ENCODE measurements around the gene NHEJ1.
A peak's percentile ranks its signal among the peaks of the same experiment; 100 is the strongest.

The NHEJ1 gene

GRCh38 chr2:219058541-219059374 lies 101.9 kb downstream of the NHEJ1 start:
- H3K27ac Mint-ChIP-seq (ENCODE audit: low read depth) = no peak overlapping the region
- H3K27me3 Mint-ChIP-seq = peaks cover 77% of the 10 kb centered on the region
- H3K9me3 Mint-ChIP-seq = no peaks in the 10 kb centered on the region
- DNase-seq (ENCODE audit: low spot score in 2 of 2) (no peak), ATAC-seq (replicated peaks; ENCODE audit: extremely low read depth, poor library complexity, severe bottlenecking) (no peak)
- H3K36me3 Mint-ChIP-seq (ENCODE audit: insufficient read depth) = peaks cover 3% of the 10 kb centered on the region
- peak overlapping the region; percentile 58 for H3K4me3 Mint-ChIP-seq
- peaks cover 22% of the 10 kb centered on the region for H3K4me1 Mint-ChIP-seq

- H3K4me3 Mint-ChIP-seq = peak overlapping the region; percentile 49
Observed at GRCh38 chr2:219057709-219058540, 102.7 kb downstream of the NHEJ1 start.

GRCh38 chr2:219056896-219057708 lies 103.5 kb downstream of the NHEJ1 start:
- H3K36me3 Mint-ChIP-seq (ENCODE audit: insufficient read depth) = peaks cover 3% of the 10 kb centered on the region
- H3K4me1 Mint-ChIP-seq = peaks cover 22% of the 10 kb centered on the region
- no peak overlapping the region for H3K27ac Mint-ChIP-seq (ENCODE audit: low read depth)
- ATAC-seq (replicated peaks; ENCODE audit: extremely low read depth, poor library complexity, severe bottlenecking) (no peak), DNase-seq (ENCODE audit: low spot score in 2 of 2) (no peak)
- no peak overlapping the region for H3K4me3 Mint-ChIP-seq
- no peaks in the 10 kb centered on the region for H3K9me3 Mint-ChIP-seq
- peaks cover 71% of the 10 kb centered on the region for H3K27me3 Mint-ChIP-seq

More at GRCh38 chr2:219057709-219058540, 102.7 kb downstream of the NHEJ1 start:
- H3K27me3 Mint-ChIP-seq = peaks cover 71% of the 10 kb centered on the region
- peaks cover 22% of the 10 kb centered on the region for H3K4me1 Mint-ChIP-seq
- peak; percentile 61 to 71 for DNase-seq (ENCODE audit: low spot score in 2 of 2)
- H3K27ac Mint-ChIP-seq (ENCODE audit: low read depth) = no peak overlapping the region
- peak; percentile 82 for ATAC-seq (replicated peaks; ENCODE audit: extremely low read depth, poor library complexity, severe bottlenecking)
- H3K36me3 Mint-ChIP-seq (ENCODE audit: insufficient read depth) = peaks cover 3% of the 10 kb centered on the region
- no peaks in the 10 kb centered on the region for H3K9me3 Mint-ChIP-seq

GRCh38 chr2:219056176-219056895 lies 104.3 kb downstream of the NHEJ1 start:
- peaks cover 68% of the 10 kb centered on the region for H3K27me3 Mint-ChIP-seq
- no peak for ATAC-seq (replicated peaks; ENCODE audit: extremely low read depth, poor library complexity, severe bottlenecking)
- H3K27ac Mint-ChIP-seq (ENCODE audit: low read depth) = no peak overlapping the region
- H3K4me1 Mint-ChIP-seq = peaks cover 22% of the 10 kb centered on the region
- no peak for DNase-seq (ENCODE audit: low spot score in 2 of 2)
- H3K36me3 Mint-ChIP-seq (ENCODE audit: insufficient read depth) = peaks cover 3% of the 10 kb centered on the region
- no peaks in the 10 kb centered on the region for H3K9me3 Mint-ChIP-seq
- H3K4me3 Mint-ChIP-seq = no peak overlapping the region

- ATAC-seq (replicated peaks; ENCODE audit: extremely low read depth, poor library complexity, severe bottlenecking) (no peak), DNase-seq (ENCODE audit: low spot score in 2 of 2) (no peak)
- Mint-ChIP-seq H3K4me3 (no peak overlapping the region), H3K9me3 (no peaks in the 10 kb centered on the region), H3K36me3 (ENCODE audit: insufficient read depth) (peaks cover 3% of the 10 kb centered on the region), H3K4me1 (peaks cover 21% of the 10 kb centered on the region), H3K27ac (ENCODE audit: low read depth) (no peak overlapping the region), H3K27me3 (peaks cover 74% of the 10 kb centered on the region)
Observed at GRCh38 chr2:219054956-219055903, 105.4 kb downstream of the NHEJ1 start.

- Mint-ChIP-seq H3K9me3 (no peaks in the 10 kb centered on the region), H3K27ac (ENCODE audit: low read depth) (no peak overlapping the region), H3K27me3 (peaks cover 84% of the 10 kb centered on the region), H3K4me3 (no peak overlapping the region), H3K4me1 (no peaks in the 10 kb centered on the region), H3K36me3 (ENCODE audit: insufficient read depth) (no peaks in the 10 kb centered on the region)
- no peak for ATAC-seq (replicated peaks; ENCODE audit: extremely low read depth, poor library complexity, severe bottlenecking)
- DNase-seq (ENCODE audit: low spot score in 2 of 2) = no peak
Observed at GRCh38 chr2:219049282-219049681, 111.3 kb downstream of the NHEJ1 start.

- ATAC-seq (replicated peaks; ENCODE audit: extremely low read depth, poor library complexity, severe bottlenecking) (no peak), DNase-seq (ENCODE audit: low spot score in 2 of 2) (no peak)
- peaks cover 100% of the 10 kb centered on the region for H3K27me3 Mint-ChIP-seq
- no peak overlapping the region for H3K27ac Mint-ChIP-seq (ENCODE audit: low read depth)
- peaks cover 10% of the 10 kb centered on the region for H3K4me1 Mint-ChIP-seq
- H3K36me3 Mint-ChIP-seq (ENCODE audit: insufficient read depth) = peaks cover 2% of the 10 kb centered on the region
- no peaks in the 10 kb centered on the region for H3K9me3 Mint-ChIP-seq
- no peak overlapping the region for H3K4me3 Mint-ChIP-seq
Observed at GRCh38 chr2:219045937-219046550, 114.6 kb downstream of the NHEJ1 start.

GRCh38 chr2:219042750-219043149 lies 117.9 kb downstream of the NHEJ1 start:
- Mint-ChIP-seq H3K4me1 (peaks cover 13% of the 10 kb centered on the region), H3K36me3 (ENCODE audit: insufficient read depth) (peaks cover 2% of the 10 kb centered on the region), H3K27me3 (peaks cover 100% of the 10 kb centered on the region), H3K9me3 (no peaks in the 10 kb centered on the region), H3K4me3 (no peak overlapping the region), H3K27ac (ENCODE audit: low read depth) (no peak overlapping the region)
- no peak for ATAC-seq (replicated peaks; ENCODE audit: extremely low read depth, poor library complexity, severe bottlenecking)
- DNase-seq (ENCODE audit: low spot score in 2 of 2) = no peak

- Mint-ChIP-seq H3K4me1 (peaks cover 13% of the 10 kb centered on the region), H3K27me3 (peaks cover 100% of the 10 kb centered on the region), H3K9me3 (no peaks in the 10 kb centered on the region), H3K27ac (ENCODE audit: low read depth) (no peak overlapping the region), H3K4me3 (no peak overlapping the region), H3K36me3 (ENCODE audit: insufficient read depth) (peaks cover 2% of the 10 kb centered on the region)
- DNase-seq (ENCODE audit: low spot score in 2 of 2) (no peak), ATAC-seq (replicated peaks; ENCODE audit: extremely low read depth, poor library complexity, severe bottlenecking) (no peak)
Observed at GRCh38 chr2:219042157-219042556, 118.5 kb downstream of the NHEJ1 start.

GRCh38 chr2:219041252-219041651 lies 119.4 kb downstream of the NHEJ1 start, which contains the start of gene CFAP65:
TSS of gene CFAP65 (minus strand) at chr2:219041516. CDS start at chr2:219039048, 2,468 bp downstream.
- Mint-ChIP-seq H3K4me3 (peak within 1 kb of the TSS; percentile 33), H3K27ac (ENCODE audit: low read depth) (no peak within 1 kb of the TSS), H3K9me3 (no peaks in the 10 kb centered on the region), H3K4me1 (peaks cover 13% of the 10 kb centered on the region), H3K27me3 (peaks cover 100% of the 10 kb centered on the region), H3K36me3 (ENCODE audit: insufficient read depth) (peaks cover 2% of the 10 kb centered on the region)
- DNase-seq (ENCODE audit: low spot score in 2 of 2) (no peak), ATAC-seq (replicated peaks; ENCODE audit: extremely low read depth, poor library complexity, severe bottlenecking) (no peak)

- H3K27me3 Mint-ChIP-seq = peaks cover 100% of the 10 kb centered on the region
- ATAC-seq (replicated peaks; ENCODE audit: extremely low read depth, poor library complexity, severe bottlenecking) = no peak
Observed at GRCh38 chr2:219038600-219038999, 122.0 kb downstream of the NHEJ1 start.

More at GRCh38 chr2:219038600-219038999, 122.0 kb downstream of the NHEJ1 start:
- Mint-ChIP-seq H3K36me3 (ENCODE audit: insufficient read depth) (peaks cover 2% of the 10 kb centered on the region), H3K4me3 (no peak overlapping the region), H3K27ac (ENCODE audit: low read depth) (no peak overlapping the region), H3K4me1 (peaks cover 13% of the 10 kb centered on the region), H3K9me3 (no peaks in the 10 kb centered on the region)
- no peak for DNase-seq (ENCODE audit: low spot score in 2 of 2)
